Stimulated activated naive CD8-positive, alpha-beta T cell treated with anti-CD3 and anti-CD28 coated beads, Interleukin-15, Interleukin-2, amounts not matched to agents 100 U/mL and 50 U/mL, for 24 hours (primary cell): Measurements from ENCODE around the gene FBXO36.

Experiments used
- ATAC-seq: fragments of 150-1000 bp; cut with Tn5 transposase; one replicate; pipeline ENCODE4 v1.10.0; 2021
- DNase-seq: peaks from one replicate; pipeline ENCODE4 v3.0.0; 2021

The FBXO36 gene

DNA sequence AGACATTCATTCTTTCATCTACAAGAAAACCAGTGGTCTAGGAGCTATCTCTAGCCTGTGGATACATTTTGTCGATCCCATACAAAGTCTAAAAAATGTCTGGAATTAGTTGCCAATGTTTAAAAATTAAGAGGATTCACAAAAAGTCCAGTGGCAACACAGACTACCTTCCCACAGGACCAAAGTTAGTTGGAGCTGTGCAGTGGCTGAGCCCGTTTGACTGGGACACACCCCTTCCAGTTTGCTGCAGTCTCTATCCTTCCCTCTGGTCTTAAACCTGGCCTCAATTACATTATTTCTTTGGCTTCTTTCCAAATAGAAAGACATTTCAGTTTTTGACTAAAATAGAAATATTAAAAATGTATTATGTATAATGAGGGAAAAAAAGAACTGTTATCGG, 127.8 kb downstream of the FBXO36 start:
- ATAC-seq (no peak), DNase-seq (no peak)

DNA sequence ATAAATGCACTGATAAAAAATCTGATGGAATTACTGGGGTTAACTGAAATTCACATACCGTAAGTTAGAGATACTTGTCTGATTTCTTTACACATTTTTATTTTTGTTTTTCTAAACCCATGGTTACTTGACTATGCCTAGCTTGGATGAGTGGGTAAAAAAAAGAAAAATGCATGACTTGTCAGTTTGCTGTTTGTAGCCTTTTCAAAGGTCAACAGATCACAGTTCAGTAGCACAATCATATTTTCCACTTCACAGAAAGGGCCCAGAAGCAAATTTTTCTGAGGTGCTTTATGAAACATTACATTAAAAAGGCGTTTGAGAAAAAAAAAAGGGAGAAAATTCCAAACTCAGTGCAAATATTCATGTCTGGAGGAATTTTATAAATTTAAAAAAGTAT, 130.0 kb downstream of the FBXO36 start:
- DNase-seq (no peak), ATAC-seq (peak; percentile 70)

DNA sequence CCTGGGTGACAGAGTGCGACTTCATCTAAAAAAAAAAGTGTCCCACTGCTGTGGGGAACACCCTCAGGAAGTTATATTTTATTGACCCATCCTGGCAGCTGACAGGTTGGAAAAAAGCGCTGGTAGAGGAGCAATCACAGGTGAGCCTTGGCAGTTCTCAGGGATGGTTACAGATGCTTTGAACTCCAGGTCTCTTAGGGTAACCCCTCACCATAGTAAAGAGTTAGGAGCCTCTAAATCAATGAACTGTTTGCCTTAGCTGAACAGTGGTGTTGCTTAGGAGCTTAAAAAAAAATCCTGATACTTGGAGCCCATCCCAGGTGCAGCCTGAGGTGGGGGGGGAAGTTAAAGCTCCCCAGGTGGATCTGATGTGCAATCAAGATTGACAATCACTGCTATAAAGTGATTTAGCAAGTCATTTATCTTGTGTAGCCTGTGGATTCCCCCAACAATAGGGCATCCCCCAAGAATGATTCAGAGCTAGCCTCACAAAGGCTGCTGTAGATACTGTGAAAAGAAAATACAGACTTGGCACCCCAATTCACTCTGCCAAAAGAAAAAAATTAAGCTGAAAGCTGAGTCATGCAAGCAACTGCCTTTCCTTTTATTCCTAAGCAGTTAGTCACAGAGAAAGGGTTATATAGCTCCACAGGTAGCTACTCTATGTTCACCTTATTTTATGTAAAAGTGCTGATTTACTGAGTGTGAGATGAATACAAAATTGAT, 131.6 kb downstream of the FBXO36 start:
- ATAC-seq (peak; percentile 86), DNase-seq (no peak)

GRCh38 chr2:230060672-230061293, 138.5 kb downstream of the FBXO36 start:
- DNase-seq (no peak), ATAC-seq (peak; percentile 77)
